ENCODE results near the gene FBXL13. TPM values are rescaled to one million over a fixed set of nuclear protein-coding genes. Genes with fewer than 3 reads are reported as not detected.

Gene FBXL13
- total and polyA plus RNA-seq, 2 experiments from 2014 or later, result 1.2 to 2.5 TPM

GRCh38 chr7:102883098-102883860 is 191.3 kb downstream of the FBXL13 start:
- Histone ChIP-seq H3K27me3 (ENCODE audit: insufficient read depth) (no peaks in the 10 kb centered on the region), H4K20me1 (replicated peaks; ENCODE audit: insufficient read depth) (no peaks in the 10 kb centered on the region), H3K4me1 (ENCODE audit: insufficient read depth) (no peaks in the 10 kb centered on the region), H3K27ac (ENCODE audit: low read depth) (no peak overlapping the region), H3K4me3 (no peak overlapping the region), H3K9me2 (ENCODE audit: insufficient read depth) (no peaks in the 10 kb centered on the region), H2AFZ (no peak overlapping the region), H3K79me2 (replicated peaks; ENCODE audit: insufficient read depth) (no peaks in the 10 kb centered on the region), H3F3A (replicated peaks; ENCODE audit: low read depth) (no peaks in the 10 kb centered on the region), H3K4me2 (no peak overlapping the region), H3K36me3 (ENCODE audit: insufficient read depth) (no peaks in the 10 kb centered on the region)
- H3K9me3 Mint-ChIP-seq, result no peaks in the 10 kb centered on the region
- no peak overlapping the region for H3K4me3 Mint-ChIP-seq
- TF ChIP-seq ZNF331 (CRISPR knock-in tag; IDR thresholded peaks at IDR 0.05; ENCODE audit: low read depth) (no peak), CTCF (conservative IDR thresholded peaks at IDR 0.05; ENCODE audit: low read depth in 2 of 2) (no peak), JUNB (IDR thresholded peaks at IDR 0.05; ENCODE audit: unreplicated experiment) (no peak), EZH2phosphoT487 (IDR thresholded peaks at IDR 0.05; ENCODE audit: unreplicated experiment) (no peak), REST (IDR thresholded peaks at IDR 0.05; ENCODE audit: unreplicated experiment) (no peak), ZNF462 (CRISPR knock-in tag; IDR thresholded peaks at IDR 0.05) (no peak), STAT1 (IDR thresholded peaks at IDR 0.05; ENCODE audit: unreplicated experiment) (no peak), CREB1 (CRISPR knock-in tag; IDR thresholded peaks at IDR 0.05; ENCODE audit: low read depth) (no peak), NANOG (IDR thresholded peaks at IDR 0.05; ENCODE audit: borderline replicate concordance) (no peak), EZH2 (IDR thresholded peaks at IDR 0.05; ENCODE audit: low read depth, unreplicated experiment) (no peak), POLR2AphosphoS5 (IDR thresholded peaks at IDR 0.05; ENCODE audit: low read depth) (no peak), ZNF114 (CRISPR knock-in tag; IDR thresholded peaks at IDR 0.05) (no peak), ETS1 (IDR thresholded peaks at IDR 0.05) (no peak)
- no peak overlapping the region for H3K27ac Mint-ChIP-seq
- no peaks in the 10 kb centered on the region for H3K4me1 Mint-ChIP-seq
- no peak for ATAC-seq
- H3K27me3 Mint-ChIP-seq (ENCODE audit: insufficient read depth, low read depth, poor library complexity), result no peaks in the 10 kb centered on the region
- no peak for DNase-seq (ENCODE audit: low spot score)
- H3K36me3 Mint-ChIP-seq (ENCODE audit: low read depth), result no peaks in the 10 kb centered on the region

Data from GM23338 (cell line).